HepG2 (cell line): Measurements from ENCODE around the gene ROCK1. TPM values are rescaled to one million over a fixed set of nuclear protein-coding genes. Genes with fewer than 3 reads are reported as not detected.

Experiments
- ATAC-seq: fragments of 200-7000 bp; cut with Tn5 transposase; 3 replicates; pipeline ENCODE4 v1.9.1; 2020; ENCODE audit warnings: mild to moderate bottlenecking, moderate library complexity
- BruUV-seq: library from RNA; stranded (reverse); fragments of 400-500 nt; replicated peaks from 2 replicates; lab custom pipeline; 2021; lab: Mats Ljungman, UMichigan
- CTCF ChIA-PET: fragments of 300-600 bp; formaldehyde crosslinking; extraction: SDS; loops from one replicate; lab custom pipeline; 2021; ENCODE audit warnings: low total read pairs, inconsistent platforms, low intra/inter-chr PET ratio; lab: Yijun Ruan, JAX
- POLR2A ChIA-PET: fragments of 350-600 bp; sonication (Branson Sonifier 250); formaldehyde crosslinking; loops from one replicate; lab custom pipeline; 2020; ENCODE audit warnings: antibody characterized with exemption, inconsistent platforms; lab: Yijun Ruan, JAX
- DNase-seq: peaks from one replicate; pipeline ENCODE4 v3.0.0-alpha.2; 2015; ENCODE audit warnings: low spot score
- FAIRE-seq: peaks from 3 replicates; lab custom pipeline; 2011; peaks lifted over from hg19 to GRCh38; lab: Jason Lieb, UNC
- H2AFZ ChIP-seq: one replicate; pipeline ENCODE4 v1.6.1; 2011; ENCODE audit warnings: low read length, inconsistent platforms
- H3K27ac ChIP-seq: fragments of 300-600 bp; 3 replicates; pipeline ENCODE4 v1.8.0; 2011; ENCODE audit warnings: mixed run types, mild to moderate bottlenecking, mixed read lengths, low read length, inconsistent platforms; ENCODE audit not compliant: insufficient read depth; ENCODE audit errors: extremely low read length
- H3K27me3 ChIP-seq, 2 experiments: fragments of 200-600 bp in 1 of 2; 2 replicates in 1 of 2; 3 replicates in 1 of 2; pipeline versions ENCODE4 v1.6.0 to v1.8.0; 2011; ENCODE audit warnings: low read length in 2 of 2, mild to moderate bottlenecking in 2 of 2, moderate library complexity in 2 of 2, inconsistent platforms in 1 of 2; ENCODE audit not compliant: insufficient read depth in 2 of 2, control insufficient read depth in 1 of 2
- H3K36me3 ChIP-seq, 2 experiments: fragments of 200-600 bp in 1 of 2; replicated peaks in 1 of 2; 2 replicates in 1 of 2; 3 replicates in 1 of 2; pipeline versions ENCODE4 v1.5.1 to v1.8.0; 2011; ENCODE audit warnings: low read length in 2 of 2, inconsistent platforms in 1 of 2; ENCODE audit not compliant: insufficient read depth in 2 of 2, control insufficient read depth in 1 of 2
- H3K4me1 ChIP-seq: 2 replicates; pipeline ENCODE4 v1.5.1; 2012; ENCODE audit warnings: low read length, inconsistent platforms; ENCODE audit not compliant: insufficient read depth
- H3K4me2 ChIP-seq: 2 replicates; pipeline ENCODE4 v1.6.0; 2011; ENCODE audit warnings: low read depth, low read length, inconsistent platforms
- H3K4me3 ChIP-seq, 3 experiments: fragments of 200-600 bp in 1 of 3; sonication (generic), shearing (Covaris generic) in 1 of 3; replicated peaks in 1 of 3; 2 replicates each; pipeline ENCODE4 v1.5.1; 2011 to 2016; ENCODE audit warnings: low read length in 3 of 3, inconsistent platforms in 2 of 3, low read depth in 2 of 3, mild to moderate bottlenecking in 2 of 3, control low read depth in 1 of 3, mixed read lengths in 1 of 3; ENCODE audit not compliant: insufficient read depth in 1 of 3
- H3K79me2 ChIP-seq: one replicate; pipeline ENCODE4 v1.6.1; 2011; ENCODE audit warnings: low read length, inconsistent platforms; ENCODE audit not compliant: insufficient read depth
- H3K9ac ChIP-seq: 2 replicates; pipeline ENCODE4 v1.6.0; 2011; ENCODE audit warnings: mild to moderate bottlenecking, low read depth, low read length, inconsistent platforms; ENCODE audit not compliant: insufficient read depth
- H3K9me3 ChIP-seq: 2 replicates; pipeline ENCODE4 v1.5.1; 2012; ENCODE audit warnings: mild to moderate bottlenecking, low read length
- H4K20me1 ChIP-seq: 2 replicates; pipeline ENCODE4 v1.6.0; 2011; ENCODE audit warnings: inconsistent platforms, mild to moderate bottlenecking, low read length, moderate library complexity; ENCODE audit not compliant: insufficient read depth
- CTCF ChIP-seq: sonication (generic); formaldehyde crosslinking; IDR thresholded peaks from 2 replicates; pipeline ENCODE4 v1.5.0; 2020; ENCODE audit warnings: mild to moderate bottlenecking, missing genetic modification reagents, moderate library complexity
- RAD21 ChIP-seq: fragments of 450-650 bp; formaldehyde crosslinking; IDR thresholded peaks from 2 replicates; pipeline ENCODE4 v1.5.0; 2020; ENCODE audit warnings: mild to moderate bottlenecking
- SETDB1 ChIP-seq: sonication (generic); formaldehyde crosslinking; IDR thresholded peaks from 2 replicates; pipeline ENCODE4 v1.5.1; 2020; ENCODE audit warnings: missing genetic modification reagents, mild to moderate bottlenecking, borderline replicate concordance
- STAG1 ChIP-seq: sonication (generic); formaldehyde crosslinking; IDR thresholded peaks from 2 replicates; pipeline ENCODE4 v1.4.0; 2020; ENCODE audit warnings: missing genetic modification reagents
- TEF ChIP-seq: sonication (generic); formaldehyde crosslinking; IDR thresholded peaks from 2 replicates; pipeline ENCODE4 v1.5.0; 2020; ENCODE audit warnings: missing genetic modification reagents
- ZFP82 ChIP-seq: sonication (generic); formaldehyde crosslinking; IDR thresholded peaks from 2 replicates; pipeline ENCODE4 v1.5.1; 2020; ENCODE audit warnings: mild to moderate bottlenecking, missing genetic modification reagents, borderline replicate concordance
- in situ Hi-C: cut with HindIII; loops from 2 replicates; pipeline ENCODE4 v1.10.0; 2017; ENCODE audit warnings: low pct_unique_long_range_greater_than_20kb; ENCODE audit not compliant: extremely low pct_ligation_motif_present
- intact Hi-C: fragments of 100-400 bp; cut with micrococcal nuclease; formaldehyde crosslinking; loops from one replicate; pipeline ENCODE4 v1.10.0; 2022; ENCODE audit not compliant: unreplicated experiment
- polyA plus RNA-seq, 8 experiments: library from polyadenylated mRNA; depleted of rRNA in 3 of 8; stranded (reverse) in 7 of 8; unstranded in 1 of 8; fragments of >200 nt; fragmentation: Illumina TruSeq in 4 of 8; extraction: Trizol in 4 of 8; gene quantifications; 2 replicates each; pipeline versions ENCODE4 v1.2.1 to v1.2.3, GENCODE V29; 2011 to 2016; ENCODE audit warnings: low read depth in 4 of 8, missing spikeins in 1 of 8, mixed read lengths in 1 of 8; ENCODE audit not compliant: insufficient read depth in 1 of 8
- total RNA-seq, 5 experiments: library from RNA; depleted of rRNA; stranded (reverse); fragments of >200 nt; fragmentation: Illumina TruSeq; extraction: Trizol; gene quantifications; 2 replicates each; pipeline ENCODE4 v1.2.3, GENCODE V29; 2016; ENCODE audit warnings: low read depth in 1 of 5

ROCK1 gene
- total and polyA plus RNA-seq, 2 of the 13 experiments (the other 11 are each of a cell fraction or from before 2014, with no cell fraction given): 10.5 to 27.2 TPM

GRCh38 chr18:20971886-20972267 is 139.7 kb downstream of the ROCK1 start:
- ChIA-PET POLR2A (no interaction called here), CTCF (interaction anchor here (1.3 kb wide), 1 partner anchor 208 kb away, joined by 11 read pairs; no protein-coding TSS in a partner anchor)
- ATAC-seq (peak; percentile 76), FAIRE-seq (peak; percentile 36), DNase-seq (peak; percentile 23)
- no peak overlapping the region for H3K9ac ChIP-seq
- no peak overlapping the region for H3K27ac ChIP-seq
- no peaks in the 10 kb centered on the region for H3K79me2 ChIP-seq
- H4K20me1 ChIP-seq: no peaks in the 10 kb centered on the region
- no peaks in the 10 kb centered on the region for H3K27me3 ChIP-seq
- H3K36me3 ChIP-seq: peaks cover 1 to 28% of the 10 kb centered on the region in 2 experiments; a peak in 2 of 5 replicates
- in situ Hi-C loops (loop anchor here (10.0 kb wide), 1 partner anchor 213 kb away; no protein-coding TSS in a partner anchor), intact Hi-C loops (loop anchor here (1.0 to 5.0 kb wide), 2 partner anchors 138 to 205 kb away; no protein-coding TSS in a partner anchor)
- H3K4me1 ChIP-seq: no peaks in the 10 kb centered on the region
- BruUV-seq: no TSS peak
- H3K4me2 ChIP-seq: no peak overlapping the region
- no peak for TF ChIP-seq SETDB1 (CRISPR knock-in tag)
- TF ChIP-seq ZFP82: no peak
- no peak for TF ChIP-seq TEF (CRISPR knock-in tag)
- peak; percentile 45 for TF ChIP-seq STAG1 (CRISPR knock-in tag)
- TF ChIP-seq RAD21 (CRISPR knock-in tag): peak; percentile 18; the same call in 1 of the 2 replicates
- TF ChIP-seq CTCF: peak; percentile 30; the same call in 1 of the 2 replicates
- H3K9me3 ChIP-seq: no peaks in the 10 kb centered on the region
- no peak overlapping the region for H2AFZ ChIP-seq
- no peak overlapping the region for H3K4me3 ChIP-seq
